ENCODE data around the gene BAIAP2L1.

BAIAP2L1 gene

DNA sequence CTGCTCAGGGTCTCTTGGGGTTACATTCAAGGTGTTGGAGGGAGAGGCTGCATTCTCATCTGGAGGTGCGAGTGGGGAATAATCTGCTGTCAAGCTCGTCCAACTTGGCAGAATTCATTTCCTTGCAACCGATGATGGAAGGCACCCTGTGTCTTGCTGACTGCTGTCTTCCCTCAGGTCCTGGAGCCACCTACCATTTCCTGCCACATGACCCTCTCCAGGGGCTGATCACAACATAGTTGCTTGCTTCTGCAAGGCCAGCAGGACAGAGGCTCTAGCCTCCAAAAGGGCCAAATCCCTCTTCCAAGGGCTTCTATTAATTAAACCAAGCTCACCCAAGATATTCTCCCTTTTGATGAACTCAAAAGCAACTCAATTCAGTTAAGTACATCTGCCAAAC, 133.6 kb downstream of the BAIAP2L1 start:
- no peak for DNase-seq (ENCODE audit: low read depth)

DNA sequence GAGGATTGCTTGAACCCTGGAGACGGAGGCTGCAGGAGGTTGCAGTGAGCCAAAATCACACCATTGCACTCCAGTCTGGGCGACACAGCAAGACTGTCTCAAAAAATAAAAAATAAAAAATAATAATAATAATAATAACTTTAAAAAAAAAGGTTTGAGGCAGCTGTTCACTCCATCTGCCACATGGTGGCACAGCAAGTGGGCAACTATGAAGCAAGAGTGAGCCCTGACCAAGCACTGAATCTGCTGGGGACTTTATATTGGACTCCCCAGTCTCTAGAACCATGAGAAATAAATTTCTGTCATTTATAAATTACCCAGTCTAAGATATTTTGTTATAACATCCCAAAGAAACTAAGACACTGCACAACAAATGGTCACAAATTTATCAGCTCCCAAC, 134.1 kb downstream of the BAIAP2L1 start:
- DNase-seq (ENCODE audit: low read depth) = no peak

DNA sequence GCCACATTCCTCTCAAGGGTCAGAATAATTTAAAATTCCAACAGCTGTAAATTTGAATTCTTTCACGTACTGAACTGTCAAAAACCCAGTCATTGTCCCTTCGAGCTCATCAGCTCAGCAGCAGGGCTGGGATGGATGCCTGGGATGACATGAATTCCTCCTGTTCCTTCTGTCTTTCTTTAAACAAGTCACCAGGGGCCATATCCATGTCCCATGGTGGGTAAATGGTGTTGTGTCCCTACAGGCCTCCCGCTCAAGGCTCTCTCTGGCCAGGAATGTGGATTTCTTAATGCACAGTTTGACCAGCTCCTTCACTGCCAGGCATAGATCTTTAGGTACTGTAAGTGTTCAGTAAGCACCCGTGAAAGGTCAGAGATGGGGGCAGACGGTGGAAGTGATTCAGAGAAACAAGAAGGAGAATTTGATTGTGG, 135.0 kb downstream of the BAIAP2L1 start:
- no peak for DNase-seq (ENCODE audit: low read depth)

DNA sequence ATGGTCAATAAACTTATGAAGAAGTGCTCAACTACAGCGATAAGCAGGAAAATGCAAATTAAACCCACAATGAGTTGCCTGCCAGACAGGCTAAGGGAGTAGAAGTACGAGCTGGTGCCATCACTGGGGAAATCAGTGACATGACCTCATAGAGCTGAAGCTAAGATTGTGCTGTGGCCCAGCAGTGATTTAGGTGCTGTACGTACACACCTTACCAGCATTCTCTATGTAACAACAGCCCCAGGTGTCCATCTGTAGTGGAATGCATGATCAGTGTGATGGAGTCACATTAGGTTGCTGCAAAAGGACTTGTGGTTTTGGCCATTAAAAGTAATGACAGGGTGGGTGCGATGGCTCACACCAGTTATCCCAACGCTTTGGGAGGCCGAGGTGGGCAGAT, 143.2 kb downstream of the BAIAP2L1 start:
- DNase-seq (ENCODE audit: low read depth) = no peak

DNA sequence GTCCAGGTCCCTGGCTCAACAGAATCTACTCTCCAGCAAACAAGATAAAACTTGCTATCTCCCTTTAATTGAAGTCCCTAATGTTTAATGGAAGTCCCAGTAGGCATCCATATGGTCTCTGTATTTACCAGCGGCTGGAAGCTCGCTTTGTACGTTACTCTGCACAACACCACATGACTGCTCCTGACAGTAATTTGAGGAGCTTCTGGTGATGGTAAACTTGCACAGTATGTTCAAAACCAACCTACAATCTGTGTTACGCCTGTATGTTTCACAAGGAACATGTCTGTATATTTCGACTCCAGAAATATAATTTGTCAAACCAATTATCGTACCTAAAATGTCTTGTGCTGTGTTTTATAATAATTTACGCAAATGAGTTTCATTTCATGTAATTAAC, 144.5 kb downstream of the BAIAP2L1 start:
- DNase-seq (ENCODE audit: low read depth) = no peak

DNA sequence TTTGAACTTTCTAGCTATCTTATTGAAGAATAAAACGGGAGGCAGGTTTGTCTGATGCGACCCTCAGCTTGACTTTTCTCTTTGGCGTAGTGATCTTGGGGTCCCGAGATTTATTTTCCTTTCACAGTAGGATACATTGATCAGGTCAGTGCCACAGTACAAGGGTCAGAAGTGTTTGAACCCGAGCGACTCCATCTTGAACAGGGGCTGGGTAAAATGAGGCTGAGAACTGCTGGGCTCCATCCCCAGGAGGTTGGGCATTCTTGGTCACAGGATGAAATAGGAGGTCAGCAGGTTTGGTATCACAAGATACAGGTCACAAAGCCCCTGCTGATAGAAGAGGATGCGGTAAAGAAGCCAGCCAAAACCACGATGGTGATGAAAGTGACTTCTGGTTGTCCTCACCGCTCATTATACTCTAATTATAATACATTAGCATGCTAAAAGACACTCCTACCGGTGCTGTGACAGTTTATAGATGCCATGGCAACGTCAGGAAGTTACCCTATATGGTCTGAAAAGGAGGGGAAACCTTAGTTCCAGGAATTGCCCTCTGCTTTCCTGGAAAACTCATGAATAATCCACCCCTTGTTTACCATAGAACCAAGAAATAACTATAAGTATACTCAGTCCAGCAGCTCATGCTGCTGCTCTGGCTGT, 145.8 kb downstream of the BAIAP2L1 start:
- no peak for DNase-seq (ENCODE audit: low read depth)

DNA sequence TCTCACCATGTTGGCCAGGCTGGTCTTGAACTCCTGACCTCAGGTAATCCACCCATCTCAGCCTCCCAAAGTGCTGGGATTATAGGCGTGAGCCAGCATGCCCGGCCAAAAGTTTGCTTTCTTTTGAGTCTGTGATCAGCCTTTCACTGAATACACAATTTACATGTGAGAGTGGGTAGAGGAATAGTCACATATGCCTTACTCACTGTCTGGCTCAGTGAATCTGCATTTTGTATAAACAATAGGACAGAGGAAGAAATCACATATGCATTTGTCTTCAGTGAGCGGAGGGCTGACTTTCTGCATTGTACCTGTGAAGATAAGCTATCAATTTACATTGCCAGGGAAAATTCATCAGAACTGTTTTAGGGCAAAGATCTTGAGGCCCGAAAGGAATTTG, 146.4 kb downstream of the BAIAP2L1 start:
- DNase-seq (ENCODE audit: low read depth) = no peak

DNA sequence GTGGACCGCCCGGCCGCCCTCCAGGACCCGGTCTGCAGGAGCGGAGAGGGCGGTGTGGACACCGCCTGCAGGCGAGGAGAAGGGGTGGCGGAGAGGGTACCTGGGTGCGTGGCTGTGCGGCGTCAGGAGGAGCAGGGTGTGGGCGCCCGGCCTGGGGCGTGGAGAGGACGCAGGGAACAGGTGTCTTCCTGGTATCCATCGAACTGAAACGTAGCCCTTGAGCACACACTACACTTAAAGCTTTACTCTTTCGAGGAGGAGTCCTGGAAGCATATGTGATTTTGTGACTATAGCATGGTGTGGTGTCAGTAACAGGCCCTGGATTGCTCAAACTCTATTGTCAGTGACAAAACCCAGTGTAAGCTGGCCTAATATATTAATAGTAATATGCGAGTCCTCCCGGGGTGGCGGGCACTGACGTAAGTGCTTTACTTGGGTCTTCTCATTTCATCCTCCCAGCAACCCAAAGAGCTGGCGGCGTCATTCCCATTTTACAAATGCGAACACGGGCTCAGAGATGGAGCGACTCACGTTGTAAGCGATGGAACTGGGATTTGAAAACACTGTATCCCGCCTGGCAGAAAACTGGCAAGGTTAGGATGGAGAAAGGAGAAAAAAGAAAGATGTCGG, 148.3 kb downstream of the BAIAP2L1 start:
- no peak for DNase-seq (ENCODE audit: low read depth)

DNA sequence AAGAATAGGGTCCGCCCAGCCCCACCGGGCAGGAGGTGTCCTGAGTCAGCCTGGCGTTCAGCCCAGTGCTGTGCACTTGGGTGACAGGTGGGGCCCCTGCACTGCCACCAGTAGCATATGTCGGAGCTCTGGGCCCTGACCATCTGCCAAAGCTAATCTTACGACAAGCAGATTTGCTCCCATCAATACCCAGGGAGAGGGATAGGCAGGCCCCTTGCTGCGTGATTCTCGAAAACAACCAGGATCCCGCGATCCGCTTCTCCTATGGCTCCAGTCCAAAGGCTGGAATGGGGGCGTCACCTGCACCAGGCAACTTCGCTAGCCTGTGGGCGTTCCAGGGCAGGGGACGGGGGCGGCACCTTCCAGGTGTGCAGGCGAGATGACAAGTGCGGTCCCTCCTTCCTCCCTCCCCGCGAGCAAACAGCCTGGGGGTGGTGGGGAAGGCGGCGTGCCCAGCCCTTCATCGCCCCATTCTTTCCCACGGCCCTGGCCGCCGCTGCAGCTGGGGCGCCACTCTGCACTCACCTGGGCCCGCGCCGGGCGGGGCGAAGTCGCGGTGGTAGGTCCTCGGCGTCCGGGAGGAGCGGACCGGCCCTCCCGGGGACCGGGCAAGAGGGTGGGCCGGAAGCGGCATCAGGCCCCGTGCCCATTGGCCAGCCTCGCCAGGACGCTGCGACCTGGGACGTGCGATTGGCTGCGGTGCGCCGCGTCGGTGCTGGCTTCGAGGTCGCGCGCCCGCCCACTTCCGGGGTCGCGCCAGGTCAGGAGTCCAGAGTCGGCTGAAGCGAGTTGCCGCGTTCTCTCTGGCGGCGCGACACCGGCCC, 149.1 kb downstream of the BAIAP2L1 start, which contains the start of gene TECPR1:
Gene TECPR1 (minus strand): TSS at position 632 of the 824 bp plus-strand sequence. CDS start 6,086 bp downstream, outside the sequence.
- DNase-seq (ENCODE audit: low read depth) = peak; percentile 73

DNA sequence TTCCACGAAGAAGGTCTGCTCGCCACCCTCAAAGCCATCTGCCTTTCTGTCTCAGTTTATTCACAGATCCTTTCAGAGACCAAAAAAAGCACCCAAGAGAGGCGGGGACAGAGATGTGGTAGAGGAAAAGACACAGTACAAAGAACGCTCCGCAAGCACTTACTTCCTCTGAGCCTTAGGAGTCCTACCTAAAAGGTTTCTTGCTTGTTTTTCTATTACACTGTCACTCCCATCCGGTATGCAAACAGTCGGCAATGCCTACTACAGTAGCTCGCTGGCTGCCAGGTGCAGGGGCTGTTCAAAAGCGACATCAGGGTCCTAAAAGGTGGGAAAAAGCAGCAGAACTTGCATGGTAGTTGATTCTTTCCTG, 149.7 kb downstream of the BAIAP2L1 start:
- DNase-seq (ENCODE audit: low read depth) = no peak

DNA sequence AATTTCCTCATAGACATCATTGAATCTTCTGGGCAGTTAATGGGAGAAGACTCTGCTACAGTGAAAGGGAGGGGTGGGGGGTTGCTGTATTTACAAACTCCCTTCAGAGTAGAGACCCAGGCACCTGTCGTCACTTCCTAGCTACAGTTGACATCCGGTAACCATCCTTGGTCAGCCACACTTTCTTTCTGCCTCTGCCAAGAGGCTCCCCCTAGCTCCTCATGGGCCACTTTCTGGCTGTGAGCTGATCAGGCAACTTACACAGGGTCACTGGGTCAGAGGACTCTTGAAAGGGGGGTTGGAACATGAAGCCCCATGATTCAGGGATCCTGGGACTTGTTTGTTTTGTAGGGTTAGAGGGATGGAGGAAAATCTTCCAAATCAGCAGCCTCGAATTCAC, 150.1 kb downstream of the BAIAP2L1 start:
- DNase-seq (ENCODE audit: low read depth) = no peak

DNA sequence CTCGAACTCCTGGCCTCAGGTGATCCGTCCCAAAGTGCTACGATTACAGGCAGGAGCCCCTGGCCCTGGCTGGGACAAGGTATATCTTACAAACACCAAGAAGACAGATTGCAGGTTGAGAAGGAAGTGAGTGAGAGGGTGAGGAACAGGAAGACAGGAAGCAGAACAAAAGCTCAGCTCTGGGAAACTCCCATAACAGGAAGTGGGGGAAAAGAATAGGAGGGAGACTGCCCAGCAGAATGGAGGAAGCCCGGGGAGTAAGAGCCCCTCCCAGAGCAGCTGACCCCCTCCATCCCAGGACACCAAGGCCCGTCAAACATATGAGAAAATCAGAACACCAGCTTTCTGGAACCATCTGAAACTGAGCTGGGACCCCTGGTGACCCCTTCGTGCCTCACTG, 151.8 kb downstream of the BAIAP2L1 start:
- DNase-seq (ENCODE audit: low read depth) = no peak

DNA sequence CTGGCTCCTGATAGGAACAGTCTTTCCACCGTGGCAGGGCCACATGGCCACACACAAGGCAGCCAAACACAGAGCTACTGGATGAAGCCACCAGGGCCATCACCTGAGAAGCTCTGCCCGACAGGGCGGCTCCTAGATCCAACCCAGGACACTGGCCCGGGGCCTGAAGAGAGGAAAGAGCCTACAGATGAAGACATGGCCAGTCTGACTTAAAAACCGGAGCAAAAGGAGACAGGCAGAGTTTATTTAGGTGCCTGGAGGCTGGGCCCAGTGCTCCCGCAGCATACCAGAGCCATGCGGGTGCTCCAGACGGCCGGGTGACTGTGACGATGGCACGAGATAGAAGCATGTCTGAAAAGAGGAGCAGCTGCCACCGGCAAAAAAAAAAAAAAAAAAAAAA, 152.7 kb downstream of the BAIAP2L1 start:
- no peak for DNase-seq (ENCODE audit: low read depth)

DNA sequence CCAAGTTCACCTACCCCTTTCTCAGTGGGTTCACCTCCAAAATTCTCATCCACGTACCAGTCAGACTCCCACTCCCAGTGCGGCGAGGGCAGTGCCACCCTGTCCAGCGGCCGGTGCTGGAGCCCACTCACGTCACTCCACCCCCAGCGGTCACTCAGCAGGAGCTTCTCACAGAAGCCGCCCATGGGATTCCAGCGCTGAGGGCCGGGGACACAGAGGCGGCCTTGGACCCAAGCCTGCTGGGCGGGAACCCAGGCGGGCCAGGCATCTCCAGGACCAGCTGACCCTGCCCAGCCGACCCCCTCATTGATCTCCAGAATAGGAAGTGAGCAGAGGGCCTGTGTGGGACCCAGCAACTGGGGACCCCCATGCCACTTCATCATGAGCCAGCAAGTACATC, 156.0 kb downstream of the BAIAP2L1 start:
- DNase-seq (ENCODE audit: low read depth) = no peak

DNA sequence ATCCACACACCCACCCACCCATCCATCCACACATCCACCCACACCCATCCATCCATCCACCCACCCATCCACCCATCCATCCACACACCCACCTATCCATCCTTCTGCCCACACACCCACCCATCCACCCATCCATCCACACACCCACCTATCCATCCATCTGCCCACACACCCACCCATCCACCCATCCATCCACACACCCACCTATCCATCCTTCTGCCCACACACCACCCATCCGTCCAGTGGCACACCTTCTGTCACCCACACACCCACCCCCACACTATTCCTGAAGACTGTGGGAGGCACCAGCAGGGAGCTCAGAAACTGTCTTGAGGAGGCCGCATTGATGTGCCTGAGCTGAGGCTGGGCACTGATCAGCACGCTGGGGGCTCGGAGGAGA, 158.0 kb downstream of the BAIAP2L1 start:
- no peak for DNase-seq (ENCODE audit: low read depth)

DNA sequence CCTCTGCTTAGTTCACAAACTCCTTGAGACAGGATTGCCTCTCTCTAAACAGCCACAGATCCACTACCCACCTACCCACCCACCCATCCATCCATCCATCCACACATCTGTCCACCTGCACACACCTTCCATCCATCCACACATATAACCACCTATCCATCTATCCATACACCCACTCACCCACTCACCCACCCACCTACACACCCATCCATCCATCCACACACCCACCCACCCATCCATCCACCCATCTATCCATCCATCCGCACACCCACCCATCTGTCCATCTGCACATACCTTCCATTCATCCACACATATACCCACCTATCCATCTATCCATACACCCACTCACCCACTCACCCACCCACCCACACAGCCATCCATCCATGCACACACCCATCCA, 158.5 kb downstream of the BAIAP2L1 start:
- no peak for DNase-seq (ENCODE audit: low read depth)

DNA sequence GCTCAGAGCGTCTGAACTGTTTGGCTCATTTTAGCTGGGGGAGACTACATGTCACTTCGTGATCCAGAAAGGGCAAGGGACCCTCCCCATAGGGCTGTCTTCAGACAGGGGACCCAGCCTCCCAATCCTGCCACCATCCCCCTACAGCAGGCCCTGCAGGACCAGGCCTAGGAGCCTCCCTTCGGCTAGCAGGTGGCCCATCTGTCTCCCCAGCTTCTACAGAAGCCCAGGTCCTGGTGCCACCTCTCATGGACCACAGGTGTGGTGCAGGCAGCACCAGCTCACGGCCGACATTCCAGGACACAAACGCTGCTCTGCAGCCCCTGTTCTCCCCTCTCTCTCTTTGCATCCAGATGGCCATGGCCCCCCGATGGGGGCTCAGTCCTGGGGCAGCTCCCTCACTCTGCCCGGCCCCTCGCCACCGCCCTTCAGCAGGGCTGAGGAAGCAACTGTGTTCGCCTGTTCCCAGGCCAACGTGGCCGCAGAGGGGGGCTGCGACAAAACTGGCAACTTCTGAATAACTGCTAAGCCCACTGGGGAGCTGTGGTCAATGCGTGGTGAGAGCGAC, 159.1 kb downstream of the BAIAP2L1 start:
- DNase-seq (ENCODE audit: low read depth) = no peak
